Vagina (tissue), 2 donors: ENCODE results near the gene TNFRSF14. TPM values are rescaled to one million over a fixed set of nuclear protein-coding genes. Genes with fewer than 3 reads are reported as not detected.

Experiments used
- DNase-seq, 2 donors: peaks; one replicate each; pipeline ENCODE4 v3.0.0-alpha.2; 2017; ENCODE audit errors: extremely low spot score in 2 of 2
- H3K27ac ChIP-seq: fragments of 200-600 bp; sonication (generic); one replicate; pipeline ENCODE4 v1.5.1; 2019
- H3K27me3 ChIP-seq: fragments of 200-600 bp; sonication (generic); one replicate; pipeline ENCODE4 v1.5.1; 2019
- H3K36me3 ChIP-seq, 2 donors: fragments of 200-600 bp; sonication (generic); one replicate each; pipeline ENCODE4 v1.5.1; 2017 to 2019
- H3K4me1 ChIP-seq: fragments of 200-600 bp; sonication (generic); one replicate; pipeline ENCODE4 v1.5.1; 2019
- H3K4me3 ChIP-seq, 2 donors: fragments of 200-600 bp; sonication (generic); 1 replicate in 1 of 2; 2 replicates in 1 of 2; pipeline ENCODE4 v1.5.1; 2016 to 2019
- H3K9me3 ChIP-seq: fragments of 200-600 bp; sonication (generic); one replicate; pipeline ENCODE4 v1.5.1; 2019
- CTCF ChIP-seq, 3 experiments: fragments of 450-650 bp in 2 of 3; fragments of 200-600 bp in 1 of 3; sonication (generic) in 1 of 3; IDR thresholded peaks; one replicate each; pipeline ENCODE4 v1.5.1; 2017 to 2019; ENCODE audit warnings: antibody characterized with exemption in 3 of 3, mild to moderate bottlenecking in 2 of 3, moderate library complexity in 2 of 3
- POLR2A ChIP-seq, 2 donors: fragments of 450-650 bp; IDR thresholded peaks; one replicate each; pipeline ENCODE4 v1.6.1; 2017; ENCODE audit warnings: antibody characterized with exemption in 2 of 2, mild to moderate bottlenecking in 2 of 2, moderate library complexity in 2 of 2
- POLR2AphosphoS5 ChIP-seq, 2 donors: sonication (generic); formaldehyde crosslinking; IDR thresholded peaks; one replicate each; pipeline ENCODE4 v1.9.0; 2017; ENCODE audit warnings: antibody characterized with exemption in 2 of 2, mild to moderate bottlenecking in 2 of 2, low read depth in 1 of 2; ENCODE audit not compliant: insufficient read depth in 1 of 2
- intact Hi-C: fragments of 100-400 bp; cut with DNase I; formaldehyde crosslinking; loops from one replicate; pipeline ENCODE4 v1.15.1; 2023
- total RNA-seq: library from RNA; depleted of rRNA; stranded (reverse); fragments of >200 nt; gene quantifications from one replicate; pipeline ENCODE4 v1.2.3, GENCODE V29; 2016

The TNFRSF14 gene
- total RNA-seq, 1 donor from 2014 or later: 49.6 TPM

- intact Hi-C loops: no loop called here
- Histone ChIP-seq H3K4me3 (no peak overlapping the region), H3K36me3 (no peaks in the 10 kb centered on the region), H3K4me1 (peaks cover 36% of the 10 kb centered on the region), H3K27me3 (no peaks in the 10 kb centered on the region), H3K9me3 (no peaks in the 10 kb centered on the region), H3K27ac (no peak overlapping the region)
- no peak for DNase-seq
- TF ChIP-seq POLR2A (IDR thresholded peaks at IDR 0.05) (no peak), CTCF (IDR thresholded peaks at IDR 0.05) (no peak), POLR2AphosphoS5 (IDR thresholded peaks at IDR 0.05; ENCODE audit: insufficient read depth in 1 of 2, low read depth in 1 of 2) (no peak)
Measured at GRCh38 chr1:2539312-2539907, 16.8 kb upstream of the TNFRSF14 start.

- intact Hi-C loops: loop anchor here (10.0 kb wide), 1 partner anchor 346 kb away; the partner anchor contains the start of gene FAAP20
Measured at GRCh38 chr1:2540816-2541492, 15.2 kb upstream of the TNFRSF14 start.

GRCh38 chr1:2541619-2542245, 14.4 kb upstream of the TNFRSF14 start:
- TF ChIP-seq POLR2A (IDR thresholded peaks at IDR 0.05) (no peak), CTCF (IDR thresholded peaks at IDR 0.05) (no peak), POLR2AphosphoS5 (IDR thresholded peaks at IDR 0.05; ENCODE audit: insufficient read depth in 1 of 2, low read depth in 1 of 2) (no peak)
- H3K4me1 ChIP-seq: peaks cover 44% of the 10 kb centered on the region

More at GRCh38 chr1:2540816-2541492, 15.2 kb upstream of the TNFRSF14 start:
- peak overlapping the region in 1 of 2 donors; percentile 6 for H3K4me3 ChIP-seq
- no peaks in the 10 kb centered on the region for H3K36me3 ChIP-seq
- H3K27me3 ChIP-seq: no peaks in the 10 kb centered on the region
- H3K27ac ChIP-seq: no peak overlapping the region
- no peaks in the 10 kb centered on the region for H3K9me3 ChIP-seq
- DNase-seq: no peak
- peaks cover 37% of the 10 kb centered on the region for H3K4me1 ChIP-seq
- TF ChIP-seq POLR2A (IDR thresholded peaks at IDR 0.05): no peak
- no peak for TF ChIP-seq CTCF (IDR thresholded peaks at IDR 0.05)
- TF ChIP-seq POLR2AphosphoS5 (IDR thresholded peaks at IDR 0.05; ENCODE audit: insufficient read depth in 1 of 2, low read depth in 1 of 2): no peak

GRCh38 chr1:2542246-2542915, 13.8 kb upstream of the TNFRSF14 start:
- DNase-seq: no peak
- Histone ChIP-seq H3K4me1 (peaks cover 49% of the 10 kb centered on the region), H3K36me3 (no peaks in the 10 kb centered on the region), H3K9me3 (no peaks in the 10 kb centered on the region), H3K27ac (no peak overlapping the region), H3K27me3 (no peaks in the 10 kb centered on the region), H3K4me3 (no peak overlapping the region)
- no peak for TF ChIP-seq CTCF (IDR thresholded peaks at IDR 0.05)
- TF ChIP-seq POLR2AphosphoS5 (IDR thresholded peaks at IDR 0.05; ENCODE audit: insufficient read depth in 1 of 2, low read depth in 1 of 2): no peak
- TF ChIP-seq POLR2A (IDR thresholded peaks at IDR 0.05): no peak
- intact Hi-C loops: loop anchor here (10.0 kb wide), 1 partner anchor 348 kb away; the partner anchor contains the start of gene FAAP20

More at GRCh38 chr1:2541619-2542245, 14.4 kb upstream of the TNFRSF14 start:
- intact Hi-C loops: loop anchor here (10.0 kb wide), 1 partner anchor 347 kb away; the partner anchor contains the start of gene FAAP20
- no peak overlapping the region for H3K4me3 ChIP-seq
- no peak overlapping the region for H3K27ac ChIP-seq
- no peaks in the 10 kb centered on the region for H3K9me3 ChIP-seq
- H3K27me3 ChIP-seq: no peaks in the 10 kb centered on the region
- no peaks in the 10 kb centered on the region for H3K36me3 ChIP-seq
- DNase-seq: no peak
